ENCODE data around the gene THRB.

DNA sequence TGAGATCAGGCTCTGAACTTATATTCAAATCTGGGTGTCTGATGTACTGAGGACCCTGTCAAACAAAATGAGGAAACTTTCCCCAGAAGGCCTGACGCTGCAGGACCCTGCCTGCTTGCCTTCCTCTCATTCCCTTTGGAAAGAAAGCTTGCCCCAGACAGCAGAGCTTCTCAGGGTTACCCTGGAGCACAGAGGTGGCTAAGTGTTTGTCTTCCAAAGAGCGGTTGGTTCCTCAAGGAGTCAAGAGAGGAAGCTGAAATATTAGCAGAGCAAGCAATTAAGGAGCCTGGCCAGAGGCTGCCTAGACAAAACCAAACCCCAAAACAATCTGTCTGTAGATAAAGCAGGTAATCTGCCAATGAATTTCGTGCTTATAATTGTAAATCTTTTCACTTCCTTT is 374.2 kb downstream of the THRB start:
- no peak for TF ChIP-seq POLR2A (IDR thresholded peaks at IDR 0.05)
- TF ChIP-seq, protein P1, sequence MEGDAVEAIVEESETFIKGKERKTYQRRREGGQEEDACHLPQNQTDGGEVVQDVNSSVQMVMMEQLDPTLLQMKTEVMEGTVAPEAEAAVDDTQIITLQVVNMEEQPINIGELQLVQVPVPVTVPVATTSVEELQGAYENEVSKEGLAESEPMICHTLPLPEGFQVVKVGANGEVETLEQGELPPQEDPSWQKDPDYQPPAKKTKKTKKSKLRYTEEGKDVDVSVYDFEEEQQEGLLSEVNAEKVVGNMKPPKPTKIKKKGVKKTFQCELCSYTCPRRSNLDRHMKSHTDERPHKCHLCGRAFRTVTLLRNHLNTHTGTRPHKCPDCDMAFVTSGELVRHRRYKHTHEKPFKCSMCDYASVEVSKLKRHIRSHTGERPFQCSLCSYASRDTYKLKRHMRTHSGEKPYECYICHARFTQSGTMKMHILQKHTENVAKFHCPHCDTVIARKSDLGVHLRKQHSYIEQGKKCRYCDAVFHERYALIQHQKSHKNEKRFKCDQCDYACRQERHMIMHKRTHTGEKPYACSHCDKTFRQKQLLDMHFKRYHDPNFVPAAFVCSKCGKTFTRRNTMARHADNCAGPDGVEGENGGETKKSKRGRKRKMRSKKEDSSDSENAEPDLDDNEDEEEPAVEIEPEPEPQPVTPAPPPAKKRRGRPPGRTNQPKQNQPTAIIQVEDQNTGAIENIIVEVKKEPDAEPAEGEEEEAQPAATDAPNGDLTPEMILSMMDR (IDR thresholded peaks at IDR 0.05) = no peak

All from esophagus squamous epithelium (tissue), 4 donors.